Small intestine (tissue), 7 donors: ENCODE data around the gene PEX26. TPM values are rescaled to one million over a fixed set of nuclear protein-coding genes. Genes with fewer than 3 reads are reported as not detected.

Source experiments
- DNase-seq, 2 donors: peaks; one replicate each; pipeline versions ENCODE4 v3.0.0 to v3.0.0-alpha.2; 2013
- FAIRE-seq: peaks from 2 replicates; lab custom pipeline; 2012; peaks lifted over from hg19 to GRCh38; lab: Jason Lieb, UNC
- H3K27ac ChIP-seq, 3 donors: one replicate each; pipeline ENCODE4 v1.5.1; 2013; ENCODE audit warnings: low read length in 2 of 3, mild to moderate bottlenecking in 2 of 3, control low read depth in 1 of 3, inconsistent platforms in 1 of 3, low read depth in 1 of 3, moderate library complexity in 1 of 3
- H3K27me3 ChIP-seq, 3 donors: one replicate each; pipeline ENCODE4 v1.6.1; 2013; ENCODE audit warnings: low read length in 3 of 3, inconsistent platforms in 1 of 3; ENCODE audit not compliant: control insufficient read depth in 3 of 3, insufficient read depth in 3 of 3
- H3K36me3 ChIP-seq, 3 donors: one replicate each; pipeline ENCODE4 v1.6.1; 2013; ENCODE audit warnings: low read length in 3 of 3, inconsistent platforms in 1 of 3, low read depth in 1 of 3, mild to moderate bottlenecking in 1 of 3, moderate library complexity in 1 of 3; ENCODE audit not compliant: control insufficient read depth in 3 of 3, insufficient read depth in 2 of 3
- H3K4me1 ChIP-seq, 3 donors: one replicate each; pipeline ENCODE4 v1.6.1; 2013; ENCODE audit warnings: low read length in 2 of 3, inconsistent platforms in 1 of 3, low read depth in 1 of 3, mild to moderate bottlenecking in 1 of 3, moderate library complexity in 1 of 3; ENCODE audit not compliant: control insufficient read depth in 3 of 3, insufficient read depth in 2 of 3
- H3K4me3 ChIP-seq, 3 donors: one replicate each; pipeline ENCODE4 v1.5.1; 2013; ENCODE audit warnings: low read length in 3 of 3, control low read depth in 1 of 3, inconsistent platforms in 1 of 3, low read depth in 1 of 3, mild to moderate bottlenecking in 1 of 3, moderate library complexity in 1 of 3
- H3K9me3 ChIP-seq, 2 donors: one replicate each; pipeline ENCODE4 v1.6.1; 2013; ENCODE audit warnings: low read depth in 1 of 2, low read length in 1 of 2; ENCODE audit not compliant: control insufficient read depth in 2 of 2, insufficient read depth in 1 of 2
- WGBS, 3 donors: extraction: QIAGEN DNeasy Blood & Tissue Kit; methylation state at CpG; one replicate each; pipeline ENCODE4 v1.1.7; 2013; 5-methylcytosine and 5-hydroxymethylcytosine counted together
- polyA plus RNA-seq, 4 donors: library from polyadenylated mRNA; stranded (reverse) in 3 of 4; unstranded in 1 of 4; fragments of 200-250 nt in 3 of 4; fragments of 120-200 nt in 1 of 4; gene quantifications; one replicate each; pipeline versions ENCODE4 v1.2.1 to v1.2.3, GENCODE V29; 2013
- donor health status: healthy with polysubstance abuse.
- donor health status: control.
- donor health status: control.
- donor health status: Bipolar disorder and iron deficiency.
- donor health status: healthy.

PEX26 gene
- polyA plus RNA-seq, 4 donors, result 23.2 to 48.0 (median 31.4) TPM

- no peaks in the 10 kb centered on the region for H3K9me3 ChIP-seq
- DNase-seq, result no peak
- peak overlapping the region; percentile 81 to 88 (median 85) for H3K27ac ChIP-seq
- WGBS, 3 donors, result 0 to 4% (median 2%) methylated on average over 10 of the region's 10 CpGs
- H3K4me1 ChIP-seq, result peaks cover 0 to 26% (median 6%) of the 10 kb centered on the region in 3 donors
- peak overlapping the region; percentile 31 to 84 (median 67) for H3K4me3 ChIP-seq
- FAIRE-seq, result no peak
- peaks cover 7 to 16% (median 9%) of the 10 kb centered on the region in 3 donors for H3K36me3 ChIP-seq
- no peaks in the 10 kb centered on the region for H3K27me3 ChIP-seq
Observed at GRCh38 chr22:18077087-18077638, 627 bp upstream of the PEX26 start.

- no peaks in the 10 kb centered on the region for H3K27me3 ChIP-seq
- peak overlapping the region; percentile 81 to 89 (median 85) for H3K27ac ChIP-seq
- no peak for FAIRE-seq
- 2 to 6% (median 3%) methylated on average over 43 to 45 of the region's 45 CpGs for WGBS, 3 donors
- H3K9me3 ChIP-seq, result no peaks in the 10 kb centered on the region
- DNase-seq, result peak; percentile 68 to 79
- peaks cover 0 to 22% (median 6%) of the 10 kb centered on the region in 3 donors for H3K4me1 ChIP-seq
- peak overlapping the region; percentile 67 to 90 (median 84) for H3K4me3 ChIP-seq
- peaks cover 9 to 20% (median 17%) of the 10 kb centered on the region in 3 donors for H3K36me3 ChIP-seq
Observed at GRCh38 chr22:18078329-18079041, 695 bp downstream of the PEX26 start.

- Histone ChIP-seq H3K4me3 (no peak overlapping the region), H3K27me3 (no peaks in the 10 kb centered on the region), H3K27ac (peak overlapping the region in 1 of 3 donors; percentile 85), H3K36me3 (peaks cover 12 to 29% (median 22%) of the 10 kb centered on the region in 3 donors), H3K9me3 (no peaks in the 10 kb centered on the region), H3K4me1 (peaks cover 0 to 22% (median 6%) of the 10 kb centered on the region in 3 donors)
- WGBS, 3 donors, result 67 to 69% (median 67%) methylated on average over 4 of the region's 4 CpGs
- DNase-seq (no peak), FAIRE-seq (no peak)
Observed at GRCh38 chr22:18079706-18080233, 2.0 kb downstream of the PEX26 start.

GRCh38 chr22:18081416-18081815 is 3.6 kb downstream of the PEX26 start:
- 91 to 94% (median 92%) methylated on average over 5 of the region's 5 CpGs for WGBS, 3 donors
- H3K27ac ChIP-seq, result no peak overlapping the region
- H3K27me3 ChIP-seq, result no peaks in the 10 kb centered on the region
- FAIRE-seq (no peak), DNase-seq (no peak)
- peaks cover 18 to 40% (median 22%) of the 10 kb centered on the region in 3 donors for H3K36me3 ChIP-seq
- H3K4me1 ChIP-seq, result peaks cover 0 to 28% (median 6%) of the 10 kb centered on the region in 3 donors
- H3K9me3 ChIP-seq, result no peaks in the 10 kb centered on the region
- H3K4me3 ChIP-seq, result no peak overlapping the region

- 76 to 80% (median 77%) methylated on average over 2 of the region's 2 CpGs for WGBS, 3 donors
- Histone ChIP-seq H3K27ac (peak overlapping the region in 1 of 3 donors; percentile 24), H3K9me3 (no peaks in the 10 kb centered on the region), H3K27me3 (no peaks in the 10 kb centered on the region), H3K4me3 (no peak overlapping the region), H3K4me1 (peaks cover 0 to 25% (median 6%) of the 10 kb centered on the region in 3 donors), H3K36me3 (peaks cover 18 to 48% (median 22%) of the 10 kb centered on the region in 3 donors)
- FAIRE-seq (no peak), DNase-seq (no peak)
Observed at GRCh38 chr22:18082467-18082866, 4.7 kb downstream of the PEX26 start.

GRCh38 chr22:18083406-18083805 is 5.6 kb downstream of the PEX26 start:
- H3K36me3 ChIP-seq, result peaks cover 18 to 57% (median 22%) of the 10 kb centered on the region in 3 donors
- H3K27me3 ChIP-seq, result no peaks in the 10 kb centered on the region
- no peak for FAIRE-seq
- 96 to 98% (median 96%) methylated on average over 10 of the region's 10 CpGs for WGBS, 3 donors
- H3K27ac ChIP-seq, result peak overlapping the region in 1 of 3 donors; percentile 52
- no peak for DNase-seq
- H3K4me1 ChIP-seq, result peaks cover 0 to 34% (median 6%) of the 10 kb centered on the region in 3 donors
- no peaks in the 10 kb centered on the region for H3K9me3 ChIP-seq
- no peak overlapping the region for H3K4me3 ChIP-seq

GRCh38 chr22:18085188-18085587 is 7.4 kb downstream of the PEX26 start:
- DNase-seq, result peak; percentile 87 to 98
- FAIRE-seq, result no peak
- Histone ChIP-seq H3K27ac (peak overlapping the region; percentile 90 to 95 (median 94)), H3K4me3 (no peak overlapping the region), H3K27me3 (no peaks in the 10 kb centered on the region), H3K4me1 (peaks cover 0 to 29% (median 3%) of the 10 kb centered on the region in 3 donors), H3K9me3 (no peaks in the 10 kb centered on the region), H3K36me3 (peaks cover 15 to 65% (median 22%) of the 10 kb centered on the region in 3 donors)

GRCh38 chr22:18087350-18087855 is 9.6 kb downstream of the PEX26 start:
- H3K36me3 ChIP-seq, result peaks cover 11 to 71% (median 13%) of the 10 kb centered on the region in 3 donors
- FAIRE-seq (no peak), DNase-seq (peak in 1 of 2 donors; percentile 53)
- H3K4me1 ChIP-seq, result peaks cover 3 to 43% (median 3%) of the 10 kb centered on the region in 3 donors
- H3K27me3 ChIP-seq, result no peaks in the 10 kb centered on the region
- H3K9me3 ChIP-seq, result no peaks in the 10 kb centered on the region
- no peak overlapping the region for H3K4me3 ChIP-seq
- WGBS, 3 donors, result 70 to 80% (median 77%) methylated on average over 13 of the region's 13 CpGs
- peak overlapping the region in 2 of 3 donors; percentile 66 to 68 for H3K27ac ChIP-seq
